Upper lobe of left lung (tissue), 6 donors: ENCODE measurements around the gene SPTY2D1. TPM values are rescaled to one million over a fixed set of nuclear protein-coding genes. Genes with fewer than 3 reads are reported as not detected.
A peak's percentile ranks its signal among the peaks of the same experiment; 100 is the strongest.

Experiments used
- ATAC-seq, 2 donors: fragments of 200-7000 bp; cut with Tn5 transposase; one replicate each; pipeline ENCODE4 v1.9.1; 2022; ENCODE audit warnings: mild to moderate bottlenecking in 2 of 2, moderate library complexity in 2 of 2; ENCODE audit not compliant: low FRiP score in 2 of 2
- DNase-seq, 2 donors: peaks; one replicate each; pipeline ENCODE4 v3.0.0-alpha.2; 2019 to 2020
- H3K27ac ChIP-seq, 4 donors: fragments of 200-600 bp; sonication (generic); one replicate each; pipeline ENCODE4 v1.5.1; 2016 to 2019
- H3K27me3 ChIP-seq, 4 donors: fragments of 200-600 bp; sonication (generic); one replicate each; pipeline ENCODE4 v1.5.1; 2017 to 2019
- H3K36me3 ChIP-seq, 4 donors: fragments of 200-600 bp; sonication (generic); one replicate each; pipeline ENCODE4 v1.5.1; 2016 to 2019
- H3K4me1 ChIP-seq, 4 donors: fragments of 200-600 bp; sonication (generic); one replicate each; pipeline ENCODE4 v1.5.1; 2018 to 2019
- H3K4me3 ChIP-seq, 4 donors: fragments of 200-600 bp; sonication (generic); one replicate each; pipeline ENCODE4 v1.5.1; 2017 to 2019; ENCODE audit warnings: mild to moderate bottlenecking in 2 of 4, moderate library complexity in 1 of 4
- H3K9me3 ChIP-seq, 4 donors: fragments of 200-600 bp; sonication (generic); one replicate each; pipeline ENCODE4 v1.5.1; 2018 to 2019
- CTCF ChIP-seq, 6 experiments: fragments of 450-650 bp in 4 of 6; fragments of 200-600 bp in 2 of 6; sonication (generic) in 2 of 6; IDR thresholded peaks; one replicate each; pipeline ENCODE4 v1.5.1; 2016 to 2019; ENCODE audit warnings: antibody characterized with exemption in 6 of 6
- EP300 ChIP-seq, 4 donors: sonication (generic); formaldehyde crosslinking; IDR thresholded peaks; one replicate each; pipeline ENCODE4 v1.5.1; 2017; ENCODE audit warnings: antibody characterized with exemption in 4 of 4, control low read depth in 2 of 4
- POLR2A ChIP-seq, 4 donors: fragments of 450-650 bp; IDR thresholded peaks; one replicate each; pipeline ENCODE4 v1.5.1; 2016 to 2017; ENCODE audit warnings: antibody characterized with exemption in 4 of 4, mild to moderate bottlenecking in 2 of 4
- POLR2AphosphoS5 ChIP-seq, 2 donors: sonication (generic); formaldehyde crosslinking; IDR thresholded peaks; one replicate each; pipeline ENCODE4 v1.5.1; 2017; ENCODE audit warnings: antibody characterized with exemption in 2 of 2
- whole genome bisulfite sequencing, 2 donors: methylation state at CpG; one replicate each; pipeline ENCODE4 v1.1.5; 2017 to 2018; 5-methylcytosine and 5-hydroxymethylcytosine counted together
- total RNA-seq, 6 donors: library from RNA; depleted of rRNA in 4 of 6; stranded (reverse); fragments of >200 nt in 4 of 6; gene quantifications; one replicate each; pipeline versions ENCODE4 v1.1.0 to v1.2.1, GENCODE V29; 2016 to 2021
- donor health status: DM: no; HTN: no; CAD: no; lungs with moderate emphysema.
- donor health status: DM: no; HTN: yes; CAD: no; lungs with severe emphysema.

Gene SPTY2D1
- total RNA-seq, 6 donors from 2014 or later = 10.0 to 25.5 (median 18.6) TPM

GRCh38 chr11:18578975-18579598, 55.1 kb downstream of the SPTY2D1 start:
- Histone ChIP-seq H3K36me3 (peaks cover 0 to 42% (median 20%) of the 10 kb centered on the region in 4 donors), H3K4me3 (no peak overlapping the region), H3K4me1 (no peaks in the 10 kb centered on the region), H3K9me3 (no peaks in the 10 kb centered on the region), H3K27ac (no peak overlapping the region), H3K27me3 (no peaks in the 10 kb centered on the region)
- TF ChIP-seq POLR2A (IDR thresholded peaks at IDR 0.05) = no peak
- TF ChIP-seq CTCF (IDR thresholded peaks at IDR 0.05) = no peak
- TF ChIP-seq EP300 (IDR thresholded peaks at IDR 0.05) = no peak
- TF ChIP-seq POLR2AphosphoS5 (IDR thresholded peaks at IDR 0.05) = no peak
- WGBS, 2 donors = 76 to 78% methylated on average over 14 of the region's 14 CpGs
- ATAC-seq (no peak), DNase-seq (peak in 1 of 2 donors; percentile 14)

- Histone ChIP-seq H3K36me3 (peaks cover 7 to 71% (median 27%) of the 10 kb centered on the region in 4 donors), H3K27me3 (no peaks in the 10 kb centered on the region), H3K9me3 (no peaks in the 10 kb centered on the region), H3K27ac (no peak overlapping the region), H3K4me3 (no peak overlapping the region), H3K4me1 (no peaks in the 10 kb centered on the region)
- no peak for TF ChIP-seq EP300 (IDR thresholded peaks at IDR 0.05)
- TF ChIP-seq POLR2AphosphoS5 (IDR thresholded peaks at IDR 0.05) = no peak
- TF ChIP-seq CTCF (IDR thresholded peaks at IDR 0.05) = no peak
- no peak for TF ChIP-seq POLR2A (IDR thresholded peaks at IDR 0.05)
- DNase-seq (no peak), ATAC-seq (no peak)
- 54% methylated on average over 1 of the region's 1 CpG for WGBS, 2 donors
Measured at GRCh38 chr11:18575361-18575760, 58.8 kb downstream of the SPTY2D1 start.

- H3K27me3 ChIP-seq = no peaks in the 10 kb centered on the region
- no peak overlapping the region for H3K4me3 ChIP-seq
- no peak for TF ChIP-seq EP300 (IDR thresholded peaks at IDR 0.05)
- no peak for TF ChIP-seq CTCF (IDR thresholded peaks at IDR 0.05)
- TF ChIP-seq POLR2AphosphoS5 (IDR thresholded peaks at IDR 0.05) = no peak
- no peak for TF ChIP-seq POLR2A (IDR thresholded peaks at IDR 0.05)
- H3K4me1 ChIP-seq = no peaks in the 10 kb centered on the region
- DNase-seq = no peak
- 95 to 96% methylated on average over 3 of the region's 3 CpGs for WGBS, 2 donors
- no peaks in the 10 kb centered on the region for H3K9me3 ChIP-seq
- peaks cover 4 to 72% (median 29%) of the 10 kb centered on the region in 4 donors for H3K36me3 ChIP-seq
- ATAC-seq = no peak
- H3K27ac ChIP-seq = no peak overlapping the region
Measured at GRCh38 chr11:18567081-18567480, 67.1 kb downstream of the SPTY2D1 start.

- no peak for DNase-seq
Measured at GRCh38 chr11:18566406-18566805, 67.7 kb downstream of the SPTY2D1 start.

More at GRCh38 chr11:18566406-18566805, 67.7 kb downstream of the SPTY2D1 start:
- Histone ChIP-seq H3K36me3 (peaks cover 1 to 78% (median 32%) of the 10 kb centered on the region in 4 donors), H3K4me3 (no peak overlapping the region), H3K27me3 (no peaks in the 10 kb centered on the region), H3K27ac (no peak overlapping the region), H3K9me3 (no peaks in the 10 kb centered on the region), H3K4me1 (no peaks in the 10 kb centered on the region)
- TF ChIP-seq EP300 (IDR thresholded peaks at IDR 0.05) (no peak), POLR2A (IDR thresholded peaks at IDR 0.05) (no peak), CTCF (IDR thresholded peaks at IDR 0.05) (no peak)
- ATAC-seq = no peak
